ENCODE results near the gene GMCL1.
"Not testable (repeated sequence)": the region's sequence is repeated elsewhere in the genome, so short reads cannot be mapped to it uniquely, and the experiment has no call there.

Gene GMCL1

DNA sequence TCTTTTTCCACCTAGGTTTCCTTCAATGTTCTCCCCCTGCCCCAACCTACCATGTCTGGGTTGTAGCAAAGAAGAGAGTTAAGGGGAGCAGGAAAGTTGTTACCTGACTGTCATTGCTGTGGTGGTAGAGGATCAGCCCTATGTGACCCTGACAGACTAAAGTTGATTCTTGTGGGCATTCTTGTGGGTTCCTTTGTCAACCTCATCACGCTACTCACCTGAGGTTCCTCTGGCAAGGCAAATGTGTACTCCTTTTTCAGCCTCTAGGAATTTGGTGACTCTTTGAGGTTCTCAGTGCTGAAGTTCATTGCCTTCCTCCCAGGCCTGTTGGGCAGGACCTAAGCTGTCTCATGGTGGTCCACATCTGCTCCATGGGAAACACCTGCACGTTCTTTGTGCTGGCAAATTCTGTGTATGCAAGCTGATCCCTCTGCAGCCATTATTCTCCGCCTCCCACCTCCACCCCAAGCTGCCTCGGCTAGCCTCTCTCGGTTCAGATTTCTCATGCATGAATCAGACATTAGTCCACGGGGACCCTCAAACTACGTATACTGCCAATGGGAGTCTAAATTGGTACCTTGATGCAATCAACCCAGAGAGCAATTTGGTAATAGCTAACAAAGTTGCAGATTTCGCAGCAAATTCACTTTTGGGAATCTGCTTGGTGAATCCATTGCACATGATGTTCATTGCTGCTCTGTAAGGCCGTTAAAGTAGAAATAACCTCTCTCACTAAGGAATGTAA lies 1.5 kb upstream of the GMCL1 start:
- H3K4me1 ChIP-seq (ENCODE audit: insufficient read depth, low read length), result peaks cover 7% of the 10 kb centered on the region; the same call in 1 of the 2 replicates
- H3K9me3 ChIP-seq (ENCODE audit: control insufficient read depth, insufficient read depth, low read length), result no peaks in the 10 kb centered on the region
- no peak overlapping the region for H3K9ac ChIP-seq (ENCODE audit: low read depth, low read length)

DNA sequence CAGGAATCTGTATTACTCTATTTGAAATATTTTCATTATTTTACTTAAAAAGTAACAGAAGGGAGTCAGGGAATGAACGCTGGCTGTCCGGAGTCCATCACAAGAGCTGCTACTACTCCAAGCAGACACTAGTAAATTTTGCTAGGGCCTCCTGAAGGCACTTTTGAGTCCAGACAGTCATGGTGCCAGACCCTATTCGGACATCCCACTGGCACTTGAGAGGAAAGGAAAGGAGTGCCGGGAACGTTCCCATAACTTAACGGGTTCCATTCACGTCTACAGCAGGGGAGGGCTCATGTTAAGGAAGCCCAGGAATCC lies 563 bp upstream of the GMCL1 start:
- Histone ChIP-seq H3K36me3 (ENCODE audit: insufficient read depth, low read length) (no peaks in the 10 kb centered on the region), H3K9me3 (ENCODE audit: control insufficient read depth, insufficient read depth, low read length) (no peaks in the 10 kb centered on the region), H3K4me1 (ENCODE audit: insufficient read depth, low read length) (peaks cover 7% of the 10 kb centered on the region; the same call in 1 of the 2 replicates), H3K9ac (ENCODE audit: low read depth, low read length) (peak overlapping the region; percentile 78)

More for the DNA sequence above, 1.5 kb upstream of the GMCL1 start:
- no peaks in the 10 kb centered on the region for H3K36me3 ChIP-seq (ENCODE audit: insufficient read depth, low read length)

DNA sequence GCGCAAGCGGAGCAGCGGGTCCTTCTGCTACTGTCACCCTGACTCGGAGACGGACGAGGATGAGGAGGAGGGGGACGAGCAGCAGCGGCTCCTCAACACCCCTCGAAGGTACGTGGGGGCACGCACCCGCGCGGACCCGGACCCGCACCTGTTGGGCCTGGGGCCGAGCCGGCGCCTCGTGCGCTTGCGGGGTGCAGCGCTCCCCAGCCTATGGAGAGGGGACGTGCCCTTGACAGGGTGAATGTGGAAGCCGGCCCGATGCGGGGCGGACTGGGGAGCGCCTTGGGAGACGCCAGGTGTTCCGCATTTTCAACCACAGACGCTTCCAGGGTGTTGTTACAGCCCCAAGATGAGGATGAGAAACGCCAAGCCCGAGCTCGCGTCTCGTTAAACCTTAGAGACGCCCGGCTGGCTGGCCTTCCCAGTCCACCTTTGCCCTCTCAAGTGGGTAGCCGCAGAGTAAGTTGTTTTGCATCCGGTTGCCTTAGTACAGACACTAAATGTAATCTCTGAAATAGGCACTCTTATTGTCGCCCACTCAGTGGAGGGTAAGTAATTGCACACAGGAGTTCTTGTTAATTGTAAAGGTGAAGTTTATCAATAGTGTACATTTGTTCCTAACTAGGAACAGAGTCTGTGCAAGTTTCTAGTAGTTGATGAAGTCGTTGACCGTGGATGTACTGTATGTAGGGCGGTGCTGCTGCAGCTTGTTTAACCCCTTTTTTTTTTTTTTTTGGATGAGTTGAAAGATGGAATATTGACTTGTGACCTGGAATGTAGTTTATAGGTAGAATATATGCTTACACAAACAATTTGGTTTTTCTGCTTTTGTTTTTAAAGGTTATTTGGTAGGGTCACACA lies 815 bp downstream of the GMCL1 start:
- peak overlapping the region; percentile 78 for H3K9ac ChIP-seq (ENCODE audit: low read depth, low read length)
- no peaks in the 10 kb centered on the region for H3K9me3 ChIP-seq (ENCODE audit: control insufficient read depth, insufficient read depth, low read length)
- peaks cover 7% of the 10 kb centered on the region; the same call in 1 of the 2 replicates for H3K4me1 ChIP-seq (ENCODE audit: insufficient read depth, low read length)
- no peaks in the 10 kb centered on the region for H3K36me3 ChIP-seq (ENCODE audit: insufficient read depth, low read length)

- not testable (repeated sequence) for H3K4me1 ChIP-seq (ENCODE audit: insufficient read depth, low read length); H3K36me3 ChIP-seq (ENCODE audit: insufficient read depth, low read length); H3K9me3 ChIP-seq (ENCODE audit: control insufficient read depth, insufficient read depth, low read length)
- H3K9ac ChIP-seq (ENCODE audit: low read depth, low read length), result peak overlapping the region; percentile 78; the same call in 1 of the 2 replicates
These were observed 1.4 kb downstream of the GMCL1 start for GRCh38 chr2:69830906-69831241.

GRCh38 chr2:69831354-69831905 lies 2.0 kb downstream of the GMCL1 start:
- Histone ChIP-seq H3K9me3 (ENCODE audit: control insufficient read depth, insufficient read depth, low read length) (no peaks in the 10 kb centered on the region), H3K4me1 (ENCODE audit: insufficient read depth, low read length) (peaks cover 7% of the 10 kb centered on the region; the same call in 1 of the 2 replicates), H3K36me3 (ENCODE audit: insufficient read depth, low read length) (peaks cover 2% of the 10 kb centered on the region; the same call in 1 of the 2 replicates), H3K9ac (ENCODE audit: low read depth, low read length) (no peak overlapping the region)

DNA sequence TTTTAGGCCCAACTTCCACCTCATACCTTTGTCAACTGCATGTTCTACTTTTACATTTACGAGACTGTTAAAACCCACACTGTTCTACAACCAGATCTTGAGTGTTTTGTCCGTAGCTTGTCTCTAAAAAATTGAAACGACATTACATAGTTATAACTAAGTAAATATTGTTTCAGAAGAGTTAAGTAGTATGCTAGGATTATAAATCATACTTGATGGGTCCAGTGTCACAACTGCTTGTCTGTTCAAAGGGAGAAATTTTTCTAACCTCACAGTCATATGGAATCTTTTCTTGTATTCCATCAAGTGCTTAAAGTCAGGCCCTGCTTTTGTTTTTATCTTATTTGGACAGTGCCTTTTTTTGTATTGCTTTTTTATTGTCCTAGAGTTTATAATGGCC lies 4.3 kb downstream of the GMCL1 start:
- no peaks in the 10 kb centered on the region for H3K4me1 ChIP-seq (ENCODE audit: insufficient read depth, low read length)
- no peak overlapping the region for H3K9ac ChIP-seq (ENCODE audit: low read depth, low read length)
- no peaks in the 10 kb centered on the region for H3K9me3 ChIP-seq (ENCODE audit: control insufficient read depth, insufficient read depth, low read length)
- peaks cover 2% of the 10 kb centered on the region; the same call in 1 of the 2 replicates for H3K36me3 ChIP-seq (ENCODE audit: insufficient read depth, low read length)

GRCh38 chr2:69835666-69836065 lies 6.2 kb downstream of the GMCL1 start:
- Histone ChIP-seq H3K9me3 (ENCODE audit: control insufficient read depth, insufficient read depth, low read length) (no peaks in the 10 kb centered on the region), H3K4me1 (ENCODE audit: insufficient read depth, low read length) (no peaks in the 10 kb centered on the region), H3K36me3 (ENCODE audit: insufficient read depth, low read length) (peaks cover 4% of the 10 kb centered on the region; the same call in 1 of the 2 replicates), H3K9ac (ENCODE audit: low read depth, low read length) (no peak overlapping the region)

GRCh38 chr2:69836316-69836715 lies 6.9 kb downstream of the GMCL1 start:
- peaks cover 5% of the 10 kb centered on the region; the same call in 1 of the 2 replicates for H3K36me3 ChIP-seq (ENCODE audit: insufficient read depth, low read length)
- H3K4me1 ChIP-seq (ENCODE audit: insufficient read depth, low read length), result no peaks in the 10 kb centered on the region
- H3K9ac ChIP-seq (ENCODE audit: low read depth, low read length), result no peak overlapping the region
- no peaks in the 10 kb centered on the region for H3K9me3 ChIP-seq (ENCODE audit: control insufficient read depth, insufficient read depth, low read length)

GRCh38 chr2:69837533-69837932 lies 8.1 kb downstream of the GMCL1 start:
- Histone ChIP-seq H3K9ac (ENCODE audit: low read depth, low read length) (no peak overlapping the region), H3K4me1 (ENCODE audit: insufficient read depth, low read length) (no peaks in the 10 kb centered on the region), H3K9me3 (ENCODE audit: control insufficient read depth, insufficient read depth, low read length) (no peaks in the 10 kb centered on the region), H3K36me3 (ENCODE audit: insufficient read depth, low read length) (peaks cover 5% of the 10 kb centered on the region; the same call in 1 of the 2 replicates)

- no peak overlapping the region for H3K9ac ChIP-seq (ENCODE audit: low read depth, low read length)
- H3K36me3 ChIP-seq (ENCODE audit: insufficient read depth, low read length), result peaks cover 3% of the 10 kb centered on the region; the same call in 1 of the 2 replicates
- H3K4me1 ChIP-seq (ENCODE audit: insufficient read depth, low read length), result no peaks in the 10 kb centered on the region
- no peaks in the 10 kb centered on the region for H3K9me3 ChIP-seq (ENCODE audit: control insufficient read depth, insufficient read depth, low read length)
These were observed 14.5 kb downstream of the GMCL1 start for GRCh38 chr2:69843993-69844392.

- no peaks in the 10 kb centered on the region for H3K9me3 ChIP-seq (ENCODE audit: control insufficient read depth, insufficient read depth, low read length)
- H3K36me3 ChIP-seq (ENCODE audit: insufficient read depth, low read length), result peaks cover 3% of the 10 kb centered on the region; the same call in 1 of the 2 replicates
- no peak overlapping the region for H3K9ac ChIP-seq (ENCODE audit: low read depth, low read length)
- H3K4me1 ChIP-seq (ENCODE audit: insufficient read depth, low read length), result no peaks in the 10 kb centered on the region
These were observed 15.1 kb downstream of the GMCL1 start for GRCh38 chr2:69844560-69844959.

DNA sequence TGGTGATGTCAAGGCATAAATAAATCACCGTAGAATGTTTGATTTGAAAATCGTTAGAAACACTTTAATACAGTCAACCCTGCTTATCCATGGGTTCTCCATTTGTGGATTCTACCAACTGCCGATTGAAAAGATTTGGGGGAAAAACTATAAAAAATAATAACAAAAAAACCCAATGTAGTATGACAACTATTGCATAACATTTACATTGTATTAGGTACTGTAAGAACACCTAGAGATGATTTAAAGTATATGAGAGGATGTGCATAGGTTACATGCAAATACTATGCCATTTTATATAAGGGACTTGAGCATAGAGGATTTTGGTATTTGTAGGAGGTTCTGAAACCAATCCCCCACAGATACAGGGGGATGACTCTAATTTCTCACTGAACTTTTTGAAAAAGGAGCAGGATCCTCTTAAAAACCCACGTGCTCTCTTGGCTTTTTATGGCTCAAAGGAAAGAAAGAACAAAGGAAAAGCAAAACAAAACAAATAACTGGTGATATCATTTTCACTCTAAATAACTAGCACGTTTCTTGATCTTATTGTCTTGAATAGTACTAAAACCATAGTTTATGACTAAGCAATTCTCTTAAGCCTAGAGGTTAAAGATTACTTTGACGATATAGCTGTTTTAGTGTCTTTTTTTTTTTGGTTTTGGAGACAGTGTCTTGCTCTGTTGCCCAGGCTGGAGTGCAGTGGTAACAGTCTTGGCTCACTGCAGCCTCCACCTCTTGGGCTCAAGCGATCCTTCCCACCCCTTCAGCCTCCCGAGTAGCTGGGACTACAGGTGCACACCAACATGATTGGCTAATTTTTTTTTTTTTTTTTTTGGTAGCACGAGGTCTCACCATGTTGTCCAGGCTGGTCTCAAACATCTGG lies 17.0 kb downstream of the GMCL1 start:
- Histone ChIP-seq H3K36me3 (ENCODE audit: insufficient read depth, low read length) (peaks cover 2% of the 10 kb centered on the region; the same call in 1 of the 2 replicates), H3K4me1 (ENCODE audit: insufficient read depth, low read length) (no peaks in the 10 kb centered on the region), H3K9me3 (ENCODE audit: control insufficient read depth, insufficient read depth, low read length) (no peaks in the 10 kb centered on the region), H3K9ac (ENCODE audit: low read depth, low read length) (no peak overlapping the region)

GRCh38 chr2:69847068-69847828 lies 17.8 kb downstream of the GMCL1 start:
- H3K9ac ChIP-seq (ENCODE audit: low read depth, low read length), result no peak overlapping the region
- peaks cover 2% of the 10 kb centered on the region; the same call in 1 of the 2 replicates for H3K36me3 ChIP-seq (ENCODE audit: insufficient read depth, low read length)
- H3K4me1 ChIP-seq (ENCODE audit: insufficient read depth, low read length), result no peaks in the 10 kb centered on the region
- H3K9me3 ChIP-seq (ENCODE audit: control insufficient read depth, insufficient read depth, low read length), result no peaks in the 10 kb centered on the region

Data from ES-I3 (cell line).